K562 (cell line): ENCODE results near the gene EEFSEC. TPM values are rescaled to one million over a fixed set of nuclear protein-coding genes. Genes with fewer than 3 reads are reported as not detected.

Experiments
- ATF1 ChIP-seq, 2 experiments: fragments of 450-650 bp in 1 of 2; IDR thresholded peaks; 2 replicates each; pipeline ENCODE4 v1.6.1; 2016; ENCODE audit warnings: missing compliant biosample characterization in 1 of 2, missing genetic modification characterization in 1 of 2
- GATAD2B ChIP-seq: fragments of 450-650 bp; IDR thresholded peaks from 2 replicates; pipeline ENCODE4 v1.6.1; 2017; ENCODE audit warnings: mild to moderate bottlenecking, borderline replicate concordance
- GTF2F1 ChIP-seq: IDR thresholded peaks from 2 replicates; pipeline ENCODE4 v1.6.1; 2011; ENCODE audit warnings: low read depth, low read length, improper control_type of control experiment
- KAT7 ChIP-seq: sonication (generic); formaldehyde crosslinking; IDR thresholded peaks from 2 replicates; pipeline ENCODE4 v1.8.0; 2022; ENCODE audit warnings: missing genetic modification reagents, mild to moderate bottlenecking, borderline replicate concordance
- MED1 ChIP-seq: sonication (generic); formaldehyde crosslinking; IDR thresholded peaks from 2 replicates; pipeline ENCODE4 v1.8.1; 2023; ENCODE audit warnings: missing genetic modification reagents, borderline replicate concordance
- POLR2AphosphoS5 ChIP-seq: IDR thresholded peaks from 2 replicates; pipeline ENCODE4 v1.6.1; 2011; ENCODE audit warnings: mild to moderate bottlenecking, low read depth, low read length, moderate library complexity; ENCODE audit not compliant: control insufficient read depth, insufficient read depth
- POLR2G ChIP-seq: fragments of 200-400 bp; formaldehyde crosslinking; IDR thresholded peaks from 2 replicates; pipeline ENCODE4 v1.6.1; 2017; ENCODE audit warnings: low read depth, mild to moderate bottlenecking, antibody characterized with exemption, low read length, moderate library complexity
- POLR3A ChIP-seq: IDR thresholded peaks from 2 replicates; pipeline ENCODE4 v1.6.1; 2011; ENCODE audit warnings: borderline replicate concordance, mild to moderate bottlenecking, moderate library complexity; ENCODE audit not compliant: insufficient read length, insufficient read depth; ENCODE audit errors: extremely low read depth
- RBM34 ChIP-seq: fragments of 200-400 bp; formaldehyde crosslinking; IDR thresholded peaks from 2 replicates; pipeline ENCODE4 v1.6.1; 2018; ENCODE audit warnings: low read length, borderline replicate concordance; ENCODE audit not compliant: insufficient read depth
- SREBF2 ChIP-seq: sonication (generic); formaldehyde crosslinking; IDR thresholded peaks from 2 replicates; pipeline ENCODE4 v1.4.0; 2020; ENCODE audit warnings: mild to moderate bottlenecking, missing genetic modification reagents
- TCFL5 ChIP-seq: fragments of 250-450 bp; sonication (Bioruptor Pico); conservative IDR thresholded peaks from 2 replicates; pipeline ENCODE4 v1.6.1; 2021; ENCODE audit warnings: mild to moderate bottlenecking, moderate library complexity, matching md5 sums
- polyA plus RNA-seq, 8 experiments: library from polyadenylated mRNA; depleted of rRNA in 4 of 8; stranded (reverse) in 5 of 8; unstranded in 3 of 8; fragments of >200 nt; fragmentation: Nextera tagmentation in 2 of 8; fragmentation: Illumina TruSeq in 1 of 8; extraction: Ambion mirVana in 2 of 8; extraction: Trizol in 1 of 8; gene quantifications; 2 replicates each; pipeline versions ENCODE4 v1.2.1 to v1.2.3, GENCODE V29; 2011 to 2014; ENCODE audit warnings: inconsistent platforms in 1 of 8, missing spikeins in 1 of 8
- total RNA-seq, 7 experiments: library from RNA; depleted of rRNA in 6 of 7; stranded (reverse); fragments of >200 nt in 6 of 7; fragmentation: Illumina TruSeq in 2 of 7; extraction: Trizol in 2 of 7; gene quantifications; 2 replicates each; pipeline versions ENCODE4 v1.2.1 to v1.2.3, GENCODE V29; 2011 to 2021; ENCODE audit warnings: low replicate concordance in 1 of 7
- TF ChIP-seq, protein P1 (sequence below), 2 experiments: fragments of 450-650 bp in 1 of 2; IDR thresholded peaks; 2 replicates each; pipeline ENCODE4 v1.6.1; 2011 to 2017; ENCODE audit warnings: low read depth in 2 of 2, antibody characterized with exemption in 1 of 2, borderline replicate concordance in 1 of 2, low read length in 1 of 2, mild to moderate bottlenecking in 1 of 2, mixed read lengths in 1 of 2; ENCODE audit not compliant: control insufficient read depth in 1 of 2
- TF ChIP-seq, protein P2 (sequence below), 2 experiments: fragments of 450-650 bp in 1 of 2; sonication (generic) in 1 of 2; formaldehyde crosslinking in 1 of 2; IDR thresholded peaks in 1 of 2; conservative IDR thresholded peaks in 1 of 2; 2 replicates each; pipeline versions ENCODE4 v1.6.1 to v1.8.1; 2016 to 2023; ENCODE audit warnings: mild to moderate bottlenecking in 2 of 2, moderate library complexity in 2 of 2, inconsistent platforms in 1 of 2, missing genetic modification reagents in 1 of 2
- TF ChIP-seq, protein P3 (sequence below): IDR thresholded peaks from 2 replicates; pipeline ENCODE4 v1.6.1; 2012; ENCODE audit warnings: low read depth, low read length, improper control_type of control experiment, borderline replicate concordance
- TF ChIP-seq, protein P4 (sequence below): fragments of 250-450 bp; sonication (Bioruptor Pico); IDR thresholded peaks from 2 replicates; pipeline ENCODE4 v1.8.0; 2022; ENCODE audit warnings: inconsistent platforms, mild to moderate bottlenecking, moderate library complexity, borderline replicate concordance
- TF ChIP-seq, protein P5 (sequence below): fragments of 250-450 bp; sonication (Bioruptor Pico); IDR thresholded peaks from 2 replicates; pipeline ENCODE4 v1.5.1; 2021; ENCODE audit warnings: mild to moderate bottlenecking

The EEFSEC gene
- total and polyA plus RNA-seq, 9 of the 15 experiments (the other 6 are each of a cell fraction or from before 2014, with no cell fraction given): 0.35 to 11.8 (median 7.7) TPM

DNA sequence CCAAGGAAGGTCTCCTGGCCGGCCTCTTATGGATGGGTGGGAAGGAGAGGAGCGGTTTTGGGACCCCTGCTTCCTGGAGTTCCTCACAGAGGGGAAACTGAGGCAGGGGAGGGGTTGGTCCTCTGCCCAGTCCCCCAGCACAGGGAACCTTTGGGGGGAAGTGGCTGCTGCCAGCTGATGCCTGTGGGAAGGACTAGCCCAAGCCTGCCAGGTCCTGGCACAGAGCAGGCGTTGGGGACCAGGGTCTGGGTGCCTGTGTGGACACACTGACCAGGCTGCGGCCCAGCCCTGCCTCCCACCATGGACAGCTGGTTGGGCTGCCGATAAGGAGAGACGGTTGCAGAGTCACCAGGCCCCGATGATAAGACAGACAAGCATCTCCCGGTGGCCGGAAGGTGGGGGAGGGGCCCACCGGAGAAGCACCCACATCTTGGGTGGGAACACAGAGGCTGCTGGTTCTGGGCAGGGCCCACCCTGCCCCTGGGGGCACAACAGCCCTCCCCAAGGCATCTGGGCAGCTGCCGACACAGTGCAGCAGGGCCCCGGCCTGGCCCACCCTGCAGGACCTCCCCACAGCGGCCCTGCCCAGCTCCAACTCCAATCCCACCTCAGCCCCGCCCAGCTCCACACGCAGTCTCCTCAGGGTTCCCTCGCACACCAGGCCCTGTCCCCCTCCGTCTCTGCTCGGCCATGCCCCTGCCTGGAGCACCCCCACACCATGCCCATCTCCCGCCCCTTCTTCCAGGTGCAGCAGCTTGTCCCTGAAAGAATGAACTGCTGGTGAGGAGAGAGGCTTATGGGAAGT lies 262.7 kb downstream of the EEFSEC start (continued):
- TF ChIP-seq, protein P1, sequence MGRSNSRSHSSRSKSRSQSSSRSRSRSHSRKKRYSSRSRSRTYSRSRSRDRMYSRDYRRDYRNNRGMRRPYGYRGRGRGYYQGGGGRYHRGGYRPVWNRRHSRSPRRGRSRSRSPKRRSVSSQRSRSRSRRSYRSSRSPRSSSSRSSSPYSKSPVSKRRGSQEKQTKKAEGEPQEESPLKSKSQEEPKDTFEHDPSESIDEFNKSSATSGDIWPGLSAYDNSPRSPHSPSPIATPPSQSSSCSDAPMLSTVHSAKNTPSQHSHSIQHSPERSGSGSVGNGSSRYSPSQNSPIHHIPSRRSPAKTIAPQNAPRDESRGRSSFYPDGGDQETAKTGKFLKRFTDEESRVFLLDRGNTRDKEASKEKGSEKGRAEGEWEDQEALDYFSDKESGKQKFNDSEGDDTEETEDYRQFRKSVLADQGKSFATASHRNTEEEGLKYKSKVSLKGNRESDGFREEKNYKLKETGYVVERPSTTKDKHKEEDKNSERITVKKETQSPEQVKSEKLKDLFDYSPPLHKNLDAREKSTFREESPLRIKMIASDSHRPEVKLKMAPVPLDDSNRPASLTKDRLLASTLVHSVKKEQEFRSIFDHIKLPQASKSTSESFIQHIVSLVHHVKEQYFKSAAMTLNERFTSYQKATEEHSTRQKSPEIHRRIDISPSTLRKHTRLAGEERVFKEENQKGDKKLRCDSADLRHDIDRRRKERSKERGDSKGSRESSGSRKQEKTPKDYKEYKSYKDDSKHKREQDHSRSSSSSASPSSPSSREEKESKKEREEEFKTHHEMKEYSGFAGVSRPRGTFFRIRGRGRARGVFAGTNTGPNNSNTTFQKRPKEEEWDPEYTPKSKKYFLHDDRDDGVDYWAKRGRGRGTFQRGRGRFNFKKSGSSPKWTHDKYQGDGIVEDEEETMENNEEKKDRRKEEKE (IDR thresholded peaks at IDR 0.05; ENCODE audit: borderline replicate concordance in 1 of 2, control insufficient read depth in 1 of 2, low read depth in 2 of 2, low read length in 1 of 2): no peak
- TF ChIP-seq POLR3A: no peak
- TF ChIP-seq, protein P2, sequence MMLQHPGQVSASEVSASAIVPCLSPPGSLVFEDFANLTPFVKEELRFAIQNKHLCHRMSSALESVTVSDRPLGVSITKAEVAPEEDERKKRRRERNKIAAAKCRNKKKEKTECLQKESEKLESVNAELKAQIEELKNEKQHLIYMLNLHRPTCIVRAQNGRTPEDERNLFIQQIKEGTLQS (IDR thresholded peaks at IDR 0.05): peak; percentile 38
- TF ChIP-seq, protein P2 (CRISPR knock-in tag; conservative IDR thresholded peaks at IDR 0.05): no peak
- no peak for TF ChIP-seq MED1 (CRISPR knock-in tag)
- TF ChIP-seq, protein P3, sequence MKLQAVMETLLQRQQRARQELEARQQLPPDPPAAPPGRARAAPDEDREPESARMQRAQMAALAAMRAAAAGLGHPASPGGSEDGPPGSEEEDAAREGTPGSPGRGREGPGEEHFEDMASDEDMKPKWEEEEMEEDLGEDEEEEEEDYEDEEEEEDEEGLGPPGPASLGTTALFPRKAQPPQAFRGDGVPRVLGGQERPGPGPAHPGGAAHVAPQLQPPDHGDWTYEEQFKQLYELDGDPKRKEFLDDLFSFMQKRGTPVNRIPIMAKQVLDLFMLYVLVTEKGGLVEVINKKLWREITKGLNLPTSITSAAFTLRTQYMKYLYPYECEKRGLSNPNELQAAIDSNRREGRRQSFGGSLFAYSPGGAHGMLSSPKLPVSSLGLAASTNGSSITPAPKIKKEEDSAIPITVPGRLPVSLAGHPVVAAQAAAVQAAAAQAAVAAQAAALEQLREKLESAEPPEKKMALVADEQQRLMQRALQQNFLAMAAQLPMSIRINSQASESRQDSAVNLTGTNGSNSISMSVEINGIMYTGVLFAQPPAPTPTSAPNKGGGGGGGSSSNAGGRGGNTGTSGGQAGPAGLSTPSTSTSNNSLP: no peak
- peak; percentile 78 for TF ChIP-seq POLR2AphosphoS5
- TF ChIP-seq POLR2G: peak; percentile 92
- TF ChIP-seq RBM34: no peak
- no peak for TF ChIP-seq ATF1 (CRISPR knock-in tag; IDR thresholded peaks at IDR 0.05)
- TF ChIP-seq ATF1 (tag; IDR thresholded peaks at IDR 0.05): peak; percentile 83
- no peak for TF ChIP-seq TCFL5 (CRISPR knock-in tag)
- no peak for TF ChIP-seq SREBF2 (CRISPR knock-in tag)
- TF ChIP-seq, protein P4, sequence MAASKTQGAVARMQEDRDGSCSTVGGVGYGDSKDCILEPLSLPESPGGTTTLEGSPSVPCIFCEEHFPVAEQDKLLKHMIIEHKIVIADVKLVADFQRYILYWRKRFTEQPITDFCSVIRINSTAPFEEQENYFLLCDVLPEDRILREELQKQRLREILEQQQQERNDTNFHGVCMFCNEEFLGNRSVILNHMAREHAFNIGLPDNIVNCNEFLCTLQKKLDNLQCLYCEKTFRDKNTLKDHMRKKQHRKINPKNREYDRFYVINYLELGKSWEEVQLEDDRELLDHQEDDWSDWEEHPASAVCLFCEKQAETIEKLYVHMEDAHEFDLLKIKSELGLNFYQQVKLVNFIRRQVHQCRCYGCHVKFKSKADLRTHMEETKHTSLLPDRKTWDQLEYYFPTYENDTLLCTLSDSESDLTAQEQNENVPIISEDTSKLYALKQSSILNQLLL (CRISPR knock-in tag): no peak
- peak; percentile 52; the same call in 1 of the 2 replicates for TF ChIP-seq KAT7 (CRISPR knock-in tag)
- TF ChIP-seq, protein P5, sequence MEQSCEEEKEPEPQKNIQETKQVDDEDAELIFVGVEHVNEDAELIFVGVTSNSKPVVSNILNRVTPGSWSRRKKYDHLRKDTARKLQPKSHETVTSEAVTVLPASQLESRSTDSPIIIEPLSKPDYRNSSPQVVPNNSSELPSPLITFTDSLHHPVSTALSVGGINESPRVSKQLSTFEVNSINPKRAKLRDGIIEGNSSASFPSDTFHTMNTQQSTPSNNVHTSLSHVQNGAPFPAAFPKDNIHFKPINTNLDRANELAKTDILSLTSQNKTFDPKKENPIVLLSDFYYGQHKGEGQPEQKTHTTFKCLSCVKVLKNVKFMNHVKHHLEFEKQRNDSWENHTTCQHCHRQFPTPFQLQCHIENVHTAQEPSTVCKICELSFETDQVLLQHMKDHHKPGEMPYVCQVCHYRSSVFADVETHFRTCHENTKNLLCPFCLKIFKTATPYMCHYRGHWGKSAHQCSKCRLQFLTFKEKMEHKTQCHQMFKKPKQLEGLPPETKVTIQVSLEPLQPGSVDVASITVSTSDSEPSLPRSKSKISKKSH: no peak
- no peak for TF ChIP-seq GTF2F1
- peak; percentile 99 for TF ChIP-seq GATAD2B
